Trophoblast cell (in vitro differentiated cells and primary cell): ENCODE measurements around the gene CD151.

Experiments used
- DNase-seq, 2 donors: peaks; one replicate each; pipeline ENCODE4 v3.0.0-alpha.2; 2016
- H2AFZ ChIP-seq: 2 replicates; pipeline ENCODE4 v1.6.1; 2013; ENCODE audit warnings: low read length, moderate library complexity, mild to moderate bottlenecking; ENCODE audit not compliant: insufficient read depth, poor library complexity
- H2AK5ac ChIP-seq: 2 replicates; pipeline ENCODE4 v1.6.1; 2013; ENCODE audit warnings: mild to moderate bottlenecking, low read length
- H2BK120ac ChIP-seq: 2 replicates; pipeline ENCODE4 v1.6.1; 2013; ENCODE audit warnings: low read length, mild to moderate bottlenecking, moderate library complexity; ENCODE audit not compliant: insufficient read depth, poor library complexity
- H2BK12ac ChIP-seq: 2 replicates; pipeline ENCODE4 v1.6.1; 2013; ENCODE audit warnings: mild to moderate bottlenecking, low read length, moderate library complexity
- H2BK5ac ChIP-seq: 2 replicates; pipeline ENCODE4 v1.6.1; 2013; ENCODE audit warnings: low read length, low read depth, moderate library complexity, mild to moderate bottlenecking; ENCODE audit not compliant: poor library complexity
- H3K14ac ChIP-seq: 2 replicates; pipeline ENCODE4 v1.6.1; 2013; ENCODE audit warnings: mild to moderate bottlenecking, low read length
- H3K18ac ChIP-seq: 2 replicates; pipeline ENCODE4 v1.6.1; 2013; ENCODE audit warnings: mild to moderate bottlenecking, low read length
- H3K23ac ChIP-seq: 2 replicates; pipeline ENCODE4 v1.6.1; 2013; ENCODE audit warnings: low read length
- H3K27ac ChIP-seq: 2 replicates; pipeline ENCODE4 v1.5.1; 2013; ENCODE audit warnings: low read depth, mild to moderate bottlenecking, inconsistent platforms, low read length, moderate library complexity
- H3K27me3 ChIP-seq: 2 replicates; pipeline ENCODE4 v1.6.1; 2013; ENCODE audit warnings: inconsistent platforms, mild to moderate bottlenecking, low read length, moderate library complexity; ENCODE audit not compliant: insufficient read depth
- H3K36me3 ChIP-seq, 2 experiments: 1 replicate in 1 of 2; 2 replicates in 1 of 2; pipeline ENCODE4 v1.6.1; 2013; ENCODE audit warnings: low read length in 2 of 2, mild to moderate bottlenecking in 2 of 2, moderate library complexity in 1 of 2; ENCODE audit not compliant: insufficient read depth in 2 of 2, control insufficient read depth in 1 of 2
- H3K4ac ChIP-seq: 2 replicates; pipeline ENCODE4 v1.6.1; 2013; ENCODE audit warnings: low read depth, mild to moderate bottlenecking, low read length, moderate library complexity
- H3K4me1 ChIP-seq, 2 experiments: 1 replicate in 1 of 2; 2 replicates in 1 of 2; pipeline ENCODE4 v1.6.1; 2013; ENCODE audit warnings: low read length in 2 of 2, mild to moderate bottlenecking in 2 of 2, moderate library complexity in 1 of 2; ENCODE audit not compliant: insufficient read depth in 2 of 2, control insufficient read depth in 1 of 2
- H3K4me2 ChIP-seq: 2 replicates; pipeline ENCODE4 v1.6.1; 2013; ENCODE audit warnings: inconsistent platforms, mild to moderate bottlenecking, low read length, moderate library complexity
- H3K4me3 ChIP-seq: 2 replicates; pipeline ENCODE4 v1.5.1; 2013; ENCODE audit warnings: mild to moderate bottlenecking, low read depth, low read length, inconsistent platforms
- H3K79me1 ChIP-seq: one replicate; pipeline ENCODE4 v1.6.1; 2013; ENCODE audit warnings: low read length
- H3K79me2 ChIP-seq: 2 replicates; pipeline ENCODE4 v1.6.1; 2013; ENCODE audit warnings: low read length, mild to moderate bottlenecking; ENCODE audit not compliant: control insufficient read depth, insufficient read depth, poor library complexity
- H3K9ac ChIP-seq: 2 replicates; pipeline ENCODE4 v1.6.1; 2013; ENCODE audit warnings: mild to moderate bottlenecking, low read length
- H3K9me3 ChIP-seq: 2 replicates; pipeline ENCODE4 v1.6.1; 2013; ENCODE audit warnings: low read depth, mild to moderate bottlenecking, control low read depth, inconsistent platforms, low read length; ENCODE audit not compliant: insufficient read depth
- H4K12ac ChIP-seq: 2 replicates; pipeline ENCODE4 v1.6.1; 2013; ENCODE audit warnings: low read depth, mild to moderate bottlenecking, low read length, moderate library complexity
- H4K8ac ChIP-seq: 2 replicates; pipeline ENCODE4 v1.6.1; 2013; ENCODE audit warnings: low read depth, mild to moderate bottlenecking, low read length, moderate library complexity
- H4K91ac ChIP-seq: one replicate; pipeline ENCODE4 v1.6.1; 2013; ENCODE audit warnings: low read depth, mild to moderate bottlenecking, low read length, moderate library complexity
- WGBS: extraction: QIAGEN DNeasy Blood & Tissue Kit; methylation state at CpG from one replicate; pipeline ENCODE4 v1.1.7; 2013; ENCODE audit warnings: missing lambda C conversion rate; ENCODE audit not compliant: insufficient read length, insufficient coverage; ENCODE audit errors: extremely low coverage; 5-methylcytosine and 5-hydroxymethylcytosine counted together

The CD151 gene

GRCh38 chr11:796565-797295 lies 36.0 kb upstream of the CD151 start:
- Histone ChIP-seq H4K12ac (peak overlapping the region; percentile 66), H3K18ac (peak overlapping the region; percentile 3), H3K23ac (no peak overlapping the region), H3K4me1 (peaks cover 14 to 17% of the 10 kb centered on the region in 2 experiments), H2AK5ac (peak overlapping the region; percentile 34), H2AFZ (no peak overlapping the region), H3K27me3 (no peaks in the 10 kb centered on the region), H3K36me3 (peaks cover 56 to 58% of the 10 kb centered on the region in 2 experiments), H2BK5ac (no peak overlapping the region), H4K8ac (peak overlapping the region; percentile 91), H4K91ac (peak overlapping the region; percentile 21), H3K9ac (peak overlapping the region; percentile 0), H2BK12ac (no peak overlapping the region), H3K9me3 (peaks cover 1% of the 10 kb centered on the region), H3K4me2 (peak overlapping the region; percentile 92), H3K4ac (no peak overlapping the region), H3K4me3 (peak overlapping the region; percentile 88), H2BK120ac (no peak overlapping the region), H3K14ac (peak overlapping the region; percentile 2), H3K79me2 (peaks cover 6% of the 10 kb centered on the region), H3K27ac (no peak overlapping the region), H3K79me1 (peaks cover 6% of the 10 kb centered on the region)
- no CpG with 5 or more reads among the region's 18 CpGs for WGBS
- DNase-seq = peak in 1 of 2 donors; percentile 40

GRCh38 chr11:797296-798092 lies 35.3 kb upstream of the CD151 start:
- H2AFZ ChIP-seq = peak overlapping the region; percentile 80
- peak overlapping the region; percentile 51 for H2BK5ac ChIP-seq
- H3K18ac ChIP-seq = peak overlapping the region; percentile 94
- peaks cover 6% of the 10 kb centered on the region for H3K79me2 ChIP-seq
- peak overlapping the region; percentile 65 for H4K12ac ChIP-seq
- peak overlapping the region; percentile 91 for H4K8ac ChIP-seq
- peak overlapping the region; percentile 88 for H3K4me3 ChIP-seq
- peaks cover 6% of the 10 kb centered on the region for H3K79me1 ChIP-seq
- peak overlapping the region; percentile 63 for H3K4ac ChIP-seq
- peaks cover 56 to 58% of the 10 kb centered on the region in 2 experiments for H3K36me3 ChIP-seq
- no peak overlapping the region for H3K23ac ChIP-seq
- peak overlapping the region; percentile 40 for H2AK5ac ChIP-seq
- peak overlapping the region; percentile 20 for H2BK120ac ChIP-seq
- peak overlapping the region; percentile 85 for H3K14ac ChIP-seq
- peaks cover 14 to 17% of the 10 kb centered on the region in 2 experiments for H3K4me1 ChIP-seq
- H3K27me3 ChIP-seq = no peaks in the 10 kb centered on the region
- H4K91ac ChIP-seq = peak overlapping the region; percentile 90
- H3K9ac ChIP-seq = peak overlapping the region; percentile 83
- no CpG with 5 or more reads among the region's 57 CpGs for WGBS
- peaks cover 5% of the 10 kb centered on the region for H3K9me3 ChIP-seq
- H3K4me2 ChIP-seq = peak overlapping the region; percentile 92
- peak overlapping the region; percentile 50 for H3K27ac ChIP-seq
- H2BK12ac ChIP-seq = no peak overlapping the region
- no peak for DNase-seq

- Histone ChIP-seq H4K91ac (peak within 1 kb of the TSS; percentile 90), H3K27me3 (no peaks in the 10 kb centered on the region), H3K4me3 (peak within 1 kb of the TSS; percentile 88), H2BK5ac (peak within 1 kb of the TSS; percentile 51), H3K9ac (peak within 1 kb of the TSS; percentile 83), H2BK12ac (no peak within 1 kb of the TSS), H3K27ac (peak within 1 kb of the TSS; percentile 50), H2BK120ac (peak within 1 kb of the TSS; percentile 20), H3K4me2 (peak within 1 kb of the TSS; percentile 92), H3K79me2 (peaks cover 6% of the 10 kb centered on the region), H3K14ac (peak within 1 kb of the TSS; percentile 85), H3K4me1 (peaks cover 14 to 17% of the 10 kb centered on the region in 2 experiments), H2AFZ (peak within 1 kb of the TSS; percentile 80), H3K23ac (no peak within 1 kb of the TSS), H2AK5ac (peak within 1 kb of the TSS; percentile 40), H3K18ac (peak within 1 kb of the TSS; percentile 94), H4K8ac (peak within 1 kb of the TSS; percentile 91), H3K4ac (peak within 1 kb of the TSS; percentile 63), H4K12ac (peak within 1 kb of the TSS; percentile 65), H3K9me3 (peaks cover 5% of the 10 kb centered on the region), H3K36me3 (peaks cover 57 to 60% of the 10 kb centered on the region in 2 experiments), H3K79me1 (peaks cover 6% of the 10 kb centered on the region)
- WGBS = no CpG with 5 or more reads among the region's 69 CpGs
- peak; percentile 70 to 89 for DNase-seq
These were observed 34.5 kb upstream of the CD151 start, which contains the start of gene SLC25A22 for GRCh38 chr11:798093-798713. Gene SLC25A22, minus strand, starts transcription at chr11:798281. Its CDS starts 3,275 bp downstream, at chr11:795006.

- peaks cover 15% of the 10 kb centered on the region for H3K79me1 ChIP-seq
- no peak overlapping the region for H4K8ac ChIP-seq
- H3K18ac ChIP-seq = no peak overlapping the region
- H3K4me1 ChIP-seq = peaks cover 26 to 31% of the 10 kb centered on the region in 2 experiments
- no peak overlapping the region for H3K23ac ChIP-seq
- H3K79me2 ChIP-seq = peaks cover 8% of the 10 kb centered on the region
- no peak overlapping the region for H3K4me2 ChIP-seq
- H2BK120ac ChIP-seq = no peak overlapping the region
- no peak overlapping the region for H2AK5ac ChIP-seq
- no peak overlapping the region for H4K91ac ChIP-seq
- H3K36me3 ChIP-seq = peaks cover 43 to 46% of the 10 kb centered on the region in 2 experiments
- H3K14ac ChIP-seq = no peak overlapping the region
- no peaks in the 10 kb centered on the region for H3K27me3 ChIP-seq
- no peak overlapping the region for H3K4me3 ChIP-seq
- no peak overlapping the region for H2BK12ac ChIP-seq
- H3K9me3 ChIP-seq = peaks cover 5% of the 10 kb centered on the region
- DNase-seq = no peak
- no CpG with 5 or more reads among the region's 32 CpGs for WGBS
- H3K27ac ChIP-seq = no peak overlapping the region
- no peak overlapping the region for H3K4ac ChIP-seq
- H2BK5ac ChIP-seq = no peak overlapping the region
- no peak overlapping the region for H3K9ac ChIP-seq
- H2AFZ ChIP-seq = no peak overlapping the region
- H4K12ac ChIP-seq = no peak overlapping the region
These were observed 33.0 kb upstream of the CD151 start for GRCh38 chr11:799641-800316.
